Suprapubic skin (tissue), 4 donors: Measurements from ENCODE around the gene SORCS2.

Experiments used
- EP300 ChIP-seq: sonication (generic); formaldehyde crosslinking; IDR thresholded peaks from one replicate; pipeline ENCODE4 v1.6.1; 2017; ENCODE audit warnings: antibody characterized with exemption
- POLR2A ChIP-seq, 2 donors: fragments of 450-650 bp; IDR thresholded peaks; one replicate each; pipeline ENCODE4 v1.6.1; 2017; ENCODE audit warnings: antibody characterized with exemption in 2 of 2, mild to moderate bottlenecking in 2 of 2, moderate library complexity in 2 of 2
- POLR2AphosphoS5 ChIP-seq, 3 donors: sonication (generic); formaldehyde crosslinking; IDR thresholded peaks; one replicate each; pipeline ENCODE4 v1.6.1; 2017; ENCODE audit warnings: antibody characterized with exemption in 3 of 3
- TF ChIP-seq, protein P1 (sequence below), 2 donors: fragments of 200-600 bp in 1 of 2; fragments of 450-650 bp in 1 of 2; sonication (generic) in 1 of 2; IDR thresholded peaks; one replicate each; pipeline ENCODE4 v1.5.1; 2016 to 2019; ENCODE audit warnings: antibody characterized with exemption in 2 of 2, mild to moderate bottlenecking in 1 of 2, moderate library complexity in 1 of 2

DNA sequence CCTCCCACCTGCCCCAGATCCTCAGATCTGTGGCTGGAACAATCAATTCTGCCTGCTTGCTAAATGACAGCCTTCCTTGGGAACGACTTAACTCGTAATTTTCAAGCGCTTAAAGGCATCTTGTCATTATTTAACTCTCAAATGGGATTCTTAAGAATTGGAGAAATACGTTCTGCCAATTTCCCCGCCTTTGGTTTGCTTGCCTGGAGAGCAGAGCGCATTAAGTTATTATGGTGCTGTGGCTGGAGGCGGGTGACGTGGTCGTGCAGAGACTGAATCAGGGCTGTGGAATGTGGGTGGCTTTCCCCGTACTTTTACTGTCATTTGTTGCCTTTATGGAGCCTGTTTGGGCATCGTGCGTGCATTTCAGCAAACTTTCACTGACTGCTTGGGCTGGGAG lies 321.3 kb downstream of the SORCS2 start:
- TF ChIP-seq POLR2AphosphoS5 (IDR thresholded peaks at IDR 0.05) (no peak), EP300 (no peak), POLR2A (IDR thresholded peaks at IDR 0.05) (no peak)
- TF ChIP-seq, protein P1, sequence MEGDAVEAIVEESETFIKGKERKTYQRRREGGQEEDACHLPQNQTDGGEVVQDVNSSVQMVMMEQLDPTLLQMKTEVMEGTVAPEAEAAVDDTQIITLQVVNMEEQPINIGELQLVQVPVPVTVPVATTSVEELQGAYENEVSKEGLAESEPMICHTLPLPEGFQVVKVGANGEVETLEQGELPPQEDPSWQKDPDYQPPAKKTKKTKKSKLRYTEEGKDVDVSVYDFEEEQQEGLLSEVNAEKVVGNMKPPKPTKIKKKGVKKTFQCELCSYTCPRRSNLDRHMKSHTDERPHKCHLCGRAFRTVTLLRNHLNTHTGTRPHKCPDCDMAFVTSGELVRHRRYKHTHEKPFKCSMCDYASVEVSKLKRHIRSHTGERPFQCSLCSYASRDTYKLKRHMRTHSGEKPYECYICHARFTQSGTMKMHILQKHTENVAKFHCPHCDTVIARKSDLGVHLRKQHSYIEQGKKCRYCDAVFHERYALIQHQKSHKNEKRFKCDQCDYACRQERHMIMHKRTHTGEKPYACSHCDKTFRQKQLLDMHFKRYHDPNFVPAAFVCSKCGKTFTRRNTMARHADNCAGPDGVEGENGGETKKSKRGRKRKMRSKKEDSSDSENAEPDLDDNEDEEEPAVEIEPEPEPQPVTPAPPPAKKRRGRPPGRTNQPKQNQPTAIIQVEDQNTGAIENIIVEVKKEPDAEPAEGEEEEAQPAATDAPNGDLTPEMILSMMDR (IDR thresholded peaks at IDR 0.05) = no peak
